ENCODE results near the gene CLEC18B. TPM values are rescaled to one million over a fixed set of nuclear protein-coding genes. Genes with fewer than 3 reads are reported as not detected.

CLEC18B gene
- total RNA-seq (2014; rRNA removed; shearing (Covaris generic)): not detected in 2 replicates

DNA sequence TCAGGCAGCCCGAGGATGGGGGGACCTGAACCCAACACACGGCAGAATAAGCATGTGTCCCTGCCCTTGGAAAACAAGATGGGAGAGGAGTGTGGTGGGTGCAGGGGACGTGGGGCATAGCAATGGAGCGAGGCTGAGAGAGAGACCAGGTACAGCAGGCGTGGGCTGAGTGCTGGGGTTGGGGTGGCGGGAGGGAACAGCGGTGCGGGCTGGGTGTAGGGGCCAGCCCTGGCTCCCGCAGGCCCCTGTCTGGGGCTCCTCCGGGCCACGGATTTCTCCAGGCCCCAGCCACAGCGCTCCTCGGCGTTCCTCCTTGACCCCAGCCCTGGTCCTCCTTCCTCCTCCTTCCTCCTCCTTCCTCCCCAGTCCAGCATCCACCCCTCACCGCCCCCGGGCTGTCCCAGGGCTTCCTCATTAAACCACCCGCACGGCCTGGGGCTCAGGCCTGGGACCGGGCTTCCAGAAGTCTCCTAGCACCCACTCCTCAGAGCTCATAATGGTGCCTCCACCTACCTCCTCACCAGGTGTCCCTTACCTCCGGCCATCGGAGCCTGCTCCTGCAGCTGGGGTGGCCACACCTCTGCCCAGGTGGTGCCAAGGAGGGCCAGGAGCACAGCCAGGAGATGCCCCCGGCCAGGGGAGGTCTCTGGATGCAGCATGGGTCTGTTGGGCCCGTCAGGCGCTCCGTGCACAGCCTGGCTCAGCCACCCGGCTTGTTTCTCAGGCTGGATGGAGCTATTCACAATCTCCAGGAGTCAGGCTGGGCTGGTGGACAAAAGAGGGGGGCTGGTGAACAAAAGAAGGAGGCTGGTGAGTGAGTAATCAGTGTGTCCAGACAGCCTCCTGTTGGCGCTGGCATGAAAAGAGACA lies at the start of gene CLEC18B:
TSS of gene CLEC18B (minus strand) at position 867 of the 870 bp plus-strand sequence. CDS start at position 659, 208 bp downstream.
- DNase-seq (ENCODE audit: low read depth): peak; percentile 45

DNA sequence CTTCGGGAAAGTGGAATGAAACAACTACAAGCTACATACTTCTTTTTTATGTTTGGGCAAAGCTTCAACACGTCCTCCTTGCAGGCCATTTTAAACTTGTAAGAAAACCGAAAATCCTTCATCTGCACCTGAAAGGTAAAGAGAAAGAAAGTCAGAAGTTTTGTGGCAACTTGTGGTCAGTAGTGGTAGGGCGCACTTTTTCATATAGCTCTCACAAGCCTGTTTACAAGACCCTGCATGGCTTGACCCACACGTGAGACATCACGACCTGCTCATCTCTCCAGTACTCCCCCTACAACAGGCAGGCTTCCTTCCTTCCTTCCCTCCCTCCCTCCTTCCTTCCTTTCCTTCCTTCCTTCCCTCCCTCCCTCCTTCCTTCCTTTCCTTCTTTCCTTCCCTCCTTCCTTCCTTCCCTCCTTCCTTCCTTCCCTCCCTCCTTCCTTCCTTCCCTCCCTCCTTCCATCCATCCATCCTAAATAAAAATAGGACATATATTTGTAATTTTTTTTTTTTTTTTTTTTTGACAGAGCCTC lies 48.7 kb upstream of the CLEC18B start:
- DNase-seq (ENCODE audit: low read depth): no peak

DNA sequence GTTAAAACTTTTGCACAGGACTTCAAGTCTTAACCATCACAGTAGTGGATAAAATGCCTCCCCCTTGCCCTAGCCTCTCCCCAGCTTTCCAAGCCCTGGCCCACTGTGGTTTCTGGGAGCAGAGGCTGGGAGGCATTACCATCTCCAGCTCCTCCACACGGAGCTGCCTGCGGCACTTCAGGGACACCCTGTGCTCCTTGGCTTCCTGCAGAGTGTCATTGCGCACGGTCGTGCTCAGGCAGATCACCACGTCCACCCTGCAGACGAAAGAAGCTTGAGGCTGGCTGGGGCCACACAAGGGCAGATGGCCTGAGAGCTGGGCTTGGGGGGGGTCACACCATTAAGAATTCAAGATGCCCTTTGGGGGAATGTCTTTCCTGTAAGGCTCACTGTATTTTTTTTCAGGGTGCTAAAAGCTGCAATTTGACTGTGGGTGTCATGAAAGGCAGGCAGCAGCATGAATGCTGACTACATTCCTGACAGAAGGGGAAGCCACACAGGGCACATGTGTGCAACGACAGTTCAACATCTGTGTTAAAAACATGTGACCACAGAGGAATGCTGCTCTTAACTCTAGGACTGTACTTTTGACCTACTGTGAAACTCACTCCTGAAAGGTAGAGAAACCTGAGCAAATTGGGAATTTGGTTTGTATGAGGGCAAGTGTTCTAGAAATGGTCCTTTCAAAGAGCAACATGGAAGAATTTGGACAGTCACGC lies 47.7 kb upstream of the CLEC18B start:
- no peak for DNase-seq (ENCODE audit: low read depth)

DNA sequence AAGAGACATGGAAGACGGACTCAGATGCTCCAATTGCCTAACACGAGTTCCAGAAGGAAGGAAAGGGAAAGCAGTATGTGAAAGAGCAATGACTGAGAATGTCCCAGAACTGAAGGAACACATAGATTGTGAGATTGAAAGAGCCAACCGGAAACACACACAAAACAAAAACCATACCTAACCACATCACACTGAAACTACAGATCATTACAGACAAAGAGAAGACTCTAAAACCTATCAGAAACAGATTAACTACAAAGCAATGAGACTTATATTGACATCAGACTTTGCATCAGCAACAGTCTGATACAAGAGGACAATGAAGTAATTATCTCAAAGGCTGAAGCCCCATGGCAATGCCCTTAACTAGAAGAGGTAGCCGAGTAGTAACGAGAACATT lies 45.6 kb upstream of the CLEC18B start:
- DNase-seq (ENCODE audit: low read depth): no peak

DNA sequence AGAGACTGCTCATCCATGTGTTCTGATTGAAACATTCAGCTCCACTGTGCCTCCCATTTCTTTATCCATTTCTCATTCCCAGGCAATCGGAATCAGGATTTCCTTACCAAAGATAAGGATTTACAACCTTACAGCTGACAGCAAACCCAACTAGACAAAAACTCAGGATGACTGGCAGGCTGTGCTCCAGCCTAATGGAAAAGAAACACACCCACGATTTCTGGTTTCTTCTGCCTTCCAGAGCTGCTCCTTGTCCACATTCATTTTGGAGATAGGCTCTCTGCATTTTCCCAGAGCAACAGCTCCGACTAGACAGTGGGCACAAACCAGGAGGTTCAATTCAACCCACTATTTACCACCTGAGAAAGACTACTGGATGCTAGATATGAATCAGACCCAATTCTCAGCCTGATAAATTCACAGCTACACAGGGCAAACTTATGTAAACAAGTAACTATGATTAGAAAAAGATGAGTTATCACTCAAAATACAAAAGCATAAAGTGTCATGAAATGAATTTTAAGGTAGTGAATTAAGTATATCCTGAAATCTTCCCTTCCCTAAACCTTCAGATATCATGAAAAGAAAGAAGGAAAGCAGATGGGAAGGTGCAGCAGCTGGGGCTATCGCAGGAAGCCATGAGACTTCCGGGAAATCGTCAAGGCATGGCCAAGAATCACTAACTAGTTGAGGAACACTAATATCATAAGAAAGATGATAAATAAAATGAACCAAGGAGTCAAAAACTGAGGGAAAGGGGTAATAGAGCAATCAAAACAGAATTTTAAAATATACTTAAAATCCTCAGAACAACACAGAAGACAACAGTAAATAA lies 44.8 kb upstream of the CLEC18B start:
- DNase-seq (ENCODE audit: low read depth): no peak

DNA sequence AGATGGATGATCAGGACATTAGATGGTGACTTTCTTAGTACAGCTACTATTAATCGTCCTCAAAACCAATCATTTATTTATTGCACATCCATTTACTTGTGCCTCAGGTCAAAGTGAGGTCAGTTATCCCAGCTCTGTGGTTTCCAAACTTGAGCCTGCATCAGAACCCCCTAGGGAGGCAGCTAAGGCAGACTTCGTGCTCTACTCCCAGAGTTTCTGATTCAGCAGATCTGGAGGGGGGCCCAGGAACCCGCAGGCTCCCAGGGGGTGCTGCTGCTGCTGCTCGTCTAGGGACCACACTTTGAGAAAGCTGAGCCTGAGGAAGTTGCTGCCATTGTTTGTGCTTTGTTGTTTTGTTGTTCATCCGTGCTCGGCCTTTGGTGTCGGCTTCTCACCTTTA lies 44.0 kb upstream of the CLEC18B start:
- no peak for DNase-seq (ENCODE audit: low read depth)

DNA sequence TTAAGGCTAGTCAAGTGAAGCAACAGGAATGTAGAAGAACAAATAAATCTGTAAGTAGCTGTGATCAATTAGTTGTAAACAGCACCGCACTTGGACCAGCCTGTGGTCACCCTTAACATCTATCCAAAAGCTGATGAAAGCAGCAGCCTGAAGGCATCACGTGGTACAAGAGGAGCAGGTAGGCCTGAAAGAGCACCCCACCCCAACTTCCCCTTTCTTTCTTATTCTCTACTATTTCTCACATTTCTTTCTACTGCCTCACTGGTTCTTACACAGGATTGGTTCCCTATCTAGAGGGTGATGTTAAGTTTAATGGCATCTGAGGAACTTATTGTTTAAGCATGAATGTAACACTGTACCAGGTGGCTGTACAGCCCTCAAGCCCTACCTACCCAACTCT lies 42.6 kb upstream of the CLEC18B start:
- DNase-seq (ENCODE audit: low read depth): no peak

DNA sequence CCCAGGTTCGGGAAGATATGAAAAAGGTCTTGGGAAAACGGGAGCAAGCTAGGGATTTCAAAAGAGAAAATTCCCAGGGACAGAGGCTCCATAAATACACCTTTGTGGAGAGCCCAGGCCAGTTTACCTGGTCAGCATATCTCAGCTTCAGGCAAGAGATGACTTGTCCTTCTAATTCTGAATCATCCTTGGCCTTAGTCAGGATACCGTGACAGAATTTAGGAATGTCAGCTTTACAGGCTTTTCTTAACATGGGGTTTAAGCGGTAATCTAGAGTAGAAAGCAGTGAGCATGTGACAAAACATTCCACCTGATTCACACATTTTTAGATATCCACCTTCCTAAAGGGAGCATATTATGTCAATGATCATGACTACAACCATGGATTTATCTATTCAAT lies 41.1 kb upstream of the CLEC18B start:
- no peak for DNase-seq (ENCODE audit: low read depth)

DNA sequence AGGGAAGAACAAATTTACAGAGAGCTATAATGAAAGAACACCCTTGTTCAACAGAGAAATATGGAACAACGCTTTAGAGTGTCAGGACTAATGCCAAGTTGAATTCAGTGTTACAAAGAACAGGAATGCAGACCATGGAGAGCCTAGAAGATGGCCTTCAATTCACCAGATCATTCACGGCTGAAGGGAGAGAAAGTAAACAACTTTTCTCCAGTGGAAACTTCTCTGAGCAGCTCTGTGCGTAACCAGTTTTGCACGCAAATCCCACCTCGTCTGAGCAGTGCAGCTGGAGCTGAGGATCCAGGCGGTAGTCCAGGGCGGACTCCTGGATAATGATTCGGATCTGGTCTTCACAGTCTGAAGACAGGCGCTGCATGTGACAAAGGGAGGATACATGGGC lies 40.5 kb upstream of the CLEC18B start:
- no peak for DNase-seq (ENCODE audit: low read depth)

DNA sequence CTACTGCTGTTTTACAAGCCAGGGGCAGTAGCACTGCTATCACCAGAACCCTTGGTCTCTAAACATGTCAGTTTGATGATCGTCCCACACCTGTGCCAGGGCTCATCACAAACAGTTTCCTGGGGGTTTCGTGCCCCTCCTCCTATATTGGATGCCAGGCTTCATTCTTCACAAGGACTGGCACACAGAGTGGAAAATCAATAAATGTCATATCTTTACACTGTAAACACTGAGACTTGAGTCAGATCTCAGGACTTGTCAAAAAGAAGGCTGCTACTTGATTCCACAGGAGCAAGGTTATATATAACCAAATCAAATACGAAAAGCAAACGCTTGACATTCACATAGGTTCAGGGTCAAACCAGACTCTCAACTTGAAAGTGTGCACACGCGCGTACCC lies 39.3 kb upstream of the CLEC18B start:
- DNase-seq (ENCODE audit: low read depth): no peak

DNA sequence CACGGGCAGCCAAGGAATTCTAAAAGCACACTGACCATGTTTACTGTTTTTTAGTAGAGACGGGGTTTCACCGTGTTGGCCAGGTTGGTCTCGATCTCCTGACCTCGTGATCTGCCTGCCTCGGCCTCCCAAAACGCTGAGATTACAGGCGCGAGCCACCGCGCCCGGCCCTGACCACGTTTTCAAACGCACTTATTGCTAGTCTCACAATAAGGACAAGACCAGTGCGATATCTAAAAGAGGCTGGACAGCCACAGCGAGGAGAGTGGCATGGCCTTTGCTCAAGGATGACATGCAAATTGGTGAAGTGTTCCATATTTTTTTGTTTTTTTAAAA lies 35.0 kb upstream of the CLEC18B start:
- DNase-seq (ENCODE audit: low read depth): no peak

DNA sequence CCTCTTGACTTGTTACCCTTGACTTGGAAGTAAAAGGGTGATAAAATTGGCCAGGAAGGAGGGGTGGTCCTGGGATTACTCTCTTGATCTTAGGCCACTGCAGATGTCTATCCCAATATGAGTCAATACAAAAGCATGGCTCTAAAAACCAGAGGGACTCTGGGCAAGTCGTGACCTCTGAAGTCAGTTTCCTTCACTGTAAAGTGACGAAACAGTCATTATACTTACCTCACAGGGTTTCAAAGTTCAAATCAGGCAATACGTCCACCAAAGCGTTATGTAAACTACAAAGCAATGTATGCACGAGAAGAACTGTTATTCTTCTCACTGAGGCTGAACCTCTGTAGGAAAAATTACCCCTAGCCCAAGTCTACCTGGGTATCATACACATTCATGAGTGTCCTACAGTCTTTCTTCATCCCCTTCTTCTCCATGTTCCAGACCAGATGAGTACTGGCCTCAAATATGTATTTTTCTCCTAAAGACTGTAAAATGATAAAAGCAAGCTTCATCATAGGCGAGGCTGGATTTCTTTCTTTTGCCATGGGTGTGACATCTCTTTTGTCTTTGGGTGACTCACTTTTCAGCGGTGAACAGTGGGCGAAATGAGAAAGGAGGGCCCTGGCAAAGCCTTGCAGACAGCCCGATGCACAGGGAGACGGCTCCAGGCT lies 34.5 kb upstream of the CLEC18B start:
- DNase-seq (ENCODE audit: low read depth): no peak

DNA sequence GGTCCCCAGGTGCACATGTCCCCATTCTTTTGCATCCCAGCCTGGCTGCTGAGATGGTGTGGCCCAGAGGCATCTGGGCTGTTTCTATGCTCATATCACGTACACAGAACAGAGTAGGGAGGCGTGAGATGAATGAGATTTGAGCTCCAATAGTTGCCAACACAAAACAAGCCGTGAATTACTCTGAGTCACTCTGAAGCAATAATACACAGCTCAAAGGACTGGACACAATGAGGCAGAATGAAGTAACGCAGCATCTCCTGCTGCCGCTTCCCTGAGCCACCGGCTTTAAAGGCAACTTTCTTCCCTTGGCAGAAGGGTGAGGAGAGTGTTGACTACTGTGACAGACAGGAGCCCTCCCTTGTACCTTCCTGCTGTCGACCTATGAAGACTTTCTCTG lies 33.9 kb upstream of the CLEC18B start:
- DNase-seq (ENCODE audit: low read depth): no peak

DNA sequence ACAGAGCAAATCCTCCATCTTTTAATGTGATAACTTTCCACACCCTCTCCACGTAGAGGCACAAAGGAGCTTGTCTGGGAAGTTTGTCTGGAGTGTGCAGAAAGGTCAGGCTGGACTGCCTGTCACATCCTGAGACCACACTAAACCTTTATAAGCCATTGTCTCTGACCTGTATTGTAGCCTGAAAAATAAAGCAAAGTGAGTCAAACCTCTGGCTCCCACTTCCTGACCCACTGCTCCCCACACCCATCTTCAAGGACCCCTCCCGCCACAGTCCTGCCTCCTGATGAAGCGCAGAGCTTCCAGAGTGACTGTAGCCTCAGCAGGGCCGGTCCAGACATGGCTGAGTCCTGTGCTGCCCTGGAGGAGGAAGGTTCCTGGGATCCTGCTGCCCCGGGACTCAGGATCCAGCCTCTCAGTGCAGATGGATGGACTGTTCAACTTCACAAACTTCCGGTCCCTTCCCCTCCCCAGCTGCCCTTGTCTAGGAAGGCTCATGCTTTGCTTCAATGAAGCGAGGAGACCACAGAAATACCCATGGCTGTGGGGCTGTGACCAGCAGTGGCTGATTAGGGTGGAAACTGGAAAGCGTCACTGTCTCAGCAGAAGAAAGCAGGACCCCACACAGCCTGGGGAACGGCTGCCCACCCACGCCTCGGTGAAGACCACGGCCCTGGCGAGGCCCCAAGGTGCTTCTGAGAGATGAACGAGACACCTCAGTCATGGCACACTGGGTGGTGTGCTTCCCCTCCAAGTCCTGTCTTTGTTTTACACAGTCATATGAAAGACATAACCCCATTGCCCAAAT lies 30.9 kb upstream of the CLEC18B start:
- no peak for DNase-seq (ENCODE audit: low read depth)

DNA sequence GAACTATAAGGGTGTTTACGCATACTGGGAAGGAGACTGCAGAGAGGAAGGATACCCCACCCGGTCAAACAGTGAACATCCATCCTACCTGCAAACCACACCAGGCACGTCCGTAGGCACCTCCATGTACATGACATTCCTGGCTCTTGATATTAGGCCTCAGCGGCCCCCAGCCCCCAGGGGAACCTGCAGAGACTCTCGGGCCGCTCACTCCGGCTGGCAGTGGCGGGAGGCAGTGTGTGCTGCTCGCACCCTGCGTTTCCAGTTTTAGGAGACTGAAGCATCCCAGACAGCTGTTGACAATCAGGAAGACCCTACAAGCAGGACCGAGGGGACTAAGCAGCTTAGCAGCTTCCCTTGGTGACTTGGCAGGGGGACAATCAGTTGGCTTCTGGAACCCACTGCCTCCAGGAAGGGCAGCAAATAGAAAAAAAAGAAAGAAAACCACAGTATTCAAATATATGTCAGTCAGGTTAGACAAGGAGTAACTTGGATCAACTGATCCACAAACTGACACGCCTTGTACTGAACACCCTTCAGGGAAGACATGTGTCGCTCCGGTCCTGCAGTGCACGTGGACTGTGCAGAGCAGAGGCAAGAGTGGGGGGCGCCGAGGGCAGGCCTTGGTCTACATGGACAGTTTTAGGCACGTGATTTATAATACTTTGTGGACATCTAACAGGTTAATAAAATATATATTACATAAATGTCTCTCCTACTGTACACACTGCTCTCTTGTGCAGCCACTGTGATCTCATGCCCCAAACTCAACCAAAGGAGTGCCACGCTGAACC lies 29.9 kb upstream of the CLEC18B start:
- no peak for DNase-seq (ENCODE audit: low read depth)

DNA sequence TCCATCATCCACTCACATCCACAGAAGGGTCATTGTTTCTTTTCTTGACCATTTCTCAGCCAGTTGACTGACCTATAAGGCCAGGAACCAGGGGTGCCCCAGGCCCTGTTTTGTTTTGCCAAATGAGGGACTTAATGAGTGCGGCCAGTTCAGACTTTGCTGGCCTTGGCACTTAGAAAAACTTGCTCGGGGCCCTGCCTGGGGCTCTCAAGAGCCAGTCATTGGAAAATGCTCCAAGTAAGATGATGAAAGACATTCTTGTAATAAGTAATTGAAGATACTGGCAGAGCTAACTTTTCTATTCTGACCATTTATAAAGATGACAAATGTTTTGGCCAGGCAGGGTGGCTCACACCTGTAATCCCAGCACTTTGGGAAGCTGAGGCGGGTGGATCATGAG lies 29.0 kb upstream of the CLEC18B start:
- peak; percentile 9 for DNase-seq (ENCODE audit: low read depth)

DNA sequence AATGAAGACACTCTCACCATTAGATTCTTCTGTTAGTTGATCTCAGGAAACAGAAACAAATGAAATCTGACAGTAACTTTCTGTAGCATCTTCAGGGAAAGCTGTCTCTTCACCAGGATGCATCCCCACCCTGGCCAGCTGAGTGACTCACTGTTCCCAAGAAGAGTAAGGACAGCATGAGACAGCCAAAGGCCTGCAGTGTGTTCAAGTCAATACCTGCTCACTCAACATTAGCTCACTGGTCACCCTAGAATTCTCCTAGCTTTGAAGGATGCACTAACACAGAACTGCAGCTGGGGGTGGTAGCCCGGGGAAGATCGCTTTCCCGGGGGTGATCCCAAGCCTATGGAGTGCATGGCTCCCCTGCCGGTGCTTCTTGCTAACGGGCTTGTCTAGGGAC lies 28.2 kb upstream of the CLEC18B start:
- DNase-seq (ENCODE audit: low read depth): peak; percentile 79

DNA sequence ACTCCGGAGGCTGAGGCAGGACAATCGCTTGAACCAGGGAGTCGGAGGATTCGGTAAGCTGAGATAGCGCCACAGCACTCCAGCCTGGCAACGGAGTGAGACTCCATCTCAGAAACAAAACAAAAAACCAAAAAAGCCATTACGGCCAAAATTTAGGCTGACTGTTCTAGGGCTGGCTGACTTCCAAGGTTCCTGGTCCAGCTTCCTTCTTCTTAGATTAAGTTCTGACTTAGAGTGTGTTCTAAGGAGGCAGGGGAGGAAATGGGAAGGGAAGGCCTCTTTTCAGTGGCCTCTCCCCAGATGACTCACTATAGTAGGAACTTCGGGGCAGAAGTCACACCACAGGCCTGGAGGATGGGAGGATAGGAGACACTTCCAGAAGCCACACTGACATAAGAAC lies 27.7 kb upstream of the CLEC18B start:
- DNase-seq (ENCODE audit: low read depth): peak; percentile 95

DNA sequence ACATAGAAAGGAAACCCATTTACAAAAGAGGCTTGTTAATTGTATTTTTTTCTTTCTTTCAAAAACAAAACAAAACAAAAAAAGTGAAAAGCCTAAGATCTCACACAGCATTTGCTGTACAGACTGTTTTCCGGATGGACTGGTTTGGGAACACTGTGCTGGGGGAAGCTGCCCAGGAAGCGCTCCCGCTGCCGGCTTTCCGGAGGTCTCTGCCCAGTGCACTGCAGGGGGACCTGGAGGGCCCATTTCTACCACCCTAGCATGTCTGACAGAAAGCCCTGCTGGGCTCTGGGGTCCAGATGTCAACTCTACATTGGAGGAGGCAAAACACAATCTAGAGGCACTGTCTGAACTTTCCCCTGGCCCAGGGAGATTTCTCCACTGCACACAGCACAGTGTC lies 26.3 kb upstream of the CLEC18B start:
- DNase-seq (ENCODE audit: low read depth): no peak

DNA sequence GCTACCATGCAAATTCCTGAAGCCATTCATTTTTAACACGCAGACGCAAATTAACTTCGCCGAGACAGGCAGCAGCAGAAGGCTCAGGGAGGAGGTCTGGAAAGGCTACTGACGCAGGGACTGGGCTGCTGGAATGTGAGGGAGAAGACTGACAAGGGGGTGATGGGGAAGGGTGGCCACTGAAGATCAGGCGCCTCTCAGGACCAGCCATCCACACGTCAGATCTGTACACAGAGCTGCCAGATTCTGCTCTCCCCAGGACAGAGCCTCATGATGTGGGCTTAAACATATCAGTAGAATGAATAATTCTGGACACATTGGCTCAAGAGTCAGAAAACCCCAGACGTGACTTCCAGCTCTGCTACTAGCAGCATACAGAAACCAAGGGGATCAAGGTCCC lies 25.6 kb upstream of the CLEC18B start:
- DNase-seq (ENCODE audit: low read depth): no peak

Measured in RPMI7951 (cell line).